ENCODE data around the gene PTPRT. TPM values are rescaled to one million over a fixed set of nuclear protein-coding genes. Genes with fewer than 3 reads are reported as not detected.

The PTPRT gene
- total RNA-seq, 2 donors from 2014 or later: not detected

GRCh38 chr20:42628683-42629082 is 561.0 kb downstream of the PTPRT start:
- Mint-ChIP-seq H3K4me3 (no peak overlapping the region), H3K36me3 (ENCODE audit: low read depth) (no peaks in the 10 kb centered on the region), H3K27me3 (peaks cover 3% of the 10 kb centered on the region), H3K9me3 (peaks cover 8% of the 10 kb centered on the region), H3K4me1 (no peaks in the 10 kb centered on the region), H3K27ac (no peak overlapping the region)
- no peak for ATAC-seq (replicated peaks)

- H3K4me3 Mint-ChIP-seq: no peak overlapping the region
- no peaks in the 10 kb centered on the region for H3K36me3 Mint-ChIP-seq (ENCODE audit: low read depth)
- peaks cover 13% of the 10 kb centered on the region for H3K9me3 Mint-ChIP-seq
- no peaks in the 10 kb centered on the region for H3K27me3 Mint-ChIP-seq
- H3K27ac Mint-ChIP-seq: no peak overlapping the region
- no peak for ATAC-seq (replicated peaks)
- no peaks in the 10 kb centered on the region for H3K4me1 Mint-ChIP-seq
Observed at GRCh38 chr20:42613076-42613475, 576.6 kb downstream of the PTPRT start.

- no peaks in the 10 kb centered on the region for H3K27me3 Mint-ChIP-seq
- H3K4me3 Mint-ChIP-seq: no peak overlapping the region
- no peak overlapping the region for H3K27ac Mint-ChIP-seq
- H3K36me3 Mint-ChIP-seq (ENCODE audit: low read depth): no peaks in the 10 kb centered on the region
- peaks cover 14% of the 10 kb centered on the region for H3K9me3 Mint-ChIP-seq
- ATAC-seq (replicated peaks): no peak
- no peaks in the 10 kb centered on the region for H3K4me1 Mint-ChIP-seq
Observed at GRCh38 chr20:42611889-42612837, 577.5 kb downstream of the PTPRT start.

GRCh38 chr20:42611423-42611822 is 578.3 kb downstream of the PTPRT start:
- Mint-ChIP-seq H3K27me3 (no peaks in the 10 kb centered on the region), H3K4me3 (no peak overlapping the region), H3K36me3 (ENCODE audit: low read depth) (no peaks in the 10 kb centered on the region), H3K4me1 (no peaks in the 10 kb centered on the region), H3K27ac (no peak overlapping the region), H3K9me3 (peaks cover 16% of the 10 kb centered on the region)
- no peak for ATAC-seq (replicated peaks)

- no peaks in the 10 kb centered on the region for H3K27me3 Mint-ChIP-seq
Observed at GRCh38 chr20:42610070-42610469, 579.6 kb downstream of the PTPRT start.

GRCh38 chr20:42609618-42610017 is 580.1 kb downstream of the PTPRT start:
- peaks cover 16% of the 10 kb centered on the region for H3K9me3 Mint-ChIP-seq
- H3K27me3 Mint-ChIP-seq: no peaks in the 10 kb centered on the region
- H3K36me3 Mint-ChIP-seq (ENCODE audit: low read depth): no peaks in the 10 kb centered on the region
- no peak overlapping the region for H3K4me3 Mint-ChIP-seq
- no peak overlapping the region for H3K27ac Mint-ChIP-seq
- H3K4me1 Mint-ChIP-seq: no peaks in the 10 kb centered on the region
- ATAC-seq (replicated peaks): no peak

More at GRCh38 chr20:42610070-42610469, 579.6 kb downstream of the PTPRT start:
- Mint-ChIP-seq H3K4me1 (no peaks in the 10 kb centered on the region), H3K9me3 (peaks cover 16% of the 10 kb centered on the region), H3K36me3 (ENCODE audit: low read depth) (no peaks in the 10 kb centered on the region), H3K4me3 (no peak overlapping the region), H3K27ac (no peak overlapping the region)
- ATAC-seq (replicated peaks): no peak

- Mint-ChIP-seq H3K27me3 (no peaks in the 10 kb centered on the region), H3K4me1 (no peaks in the 10 kb centered on the region), H3K36me3 (ENCODE audit: low read depth) (no peaks in the 10 kb centered on the region), H3K4me3 (no peak overlapping the region), H3K27ac (no peak overlapping the region), H3K9me3 (peaks cover 9% of the 10 kb centered on the region)
- no peak for ATAC-seq (replicated peaks)
Observed at GRCh38 chr20:42604998-42605956, 584.4 kb downstream of the PTPRT start.

GRCh38 chr20:42603655-42604054 is 586.1 kb downstream of the PTPRT start:
- no peaks in the 10 kb centered on the region for H3K27me3 Mint-ChIP-seq
- no peak overlapping the region for H3K4me3 Mint-ChIP-seq
- peaks cover 9% of the 10 kb centered on the region for H3K9me3 Mint-ChIP-seq
- H3K4me1 Mint-ChIP-seq: no peaks in the 10 kb centered on the region
- H3K27ac Mint-ChIP-seq: no peak overlapping the region
- no peak for ATAC-seq (replicated peaks)
- no peaks in the 10 kb centered on the region for H3K36me3 Mint-ChIP-seq (ENCODE audit: low read depth)

GRCh38 chr20:42598581-42598980 is 591.1 kb downstream of the PTPRT start:
- ATAC-seq (replicated peaks): no peak
- Mint-ChIP-seq H3K9me3 (peaks cover 12% of the 10 kb centered on the region), H3K4me3 (no peak overlapping the region), H3K36me3 (ENCODE audit: low read depth) (no peaks in the 10 kb centered on the region), H3K27ac (no peak overlapping the region), H3K27me3 (no peaks in the 10 kb centered on the region), H3K4me1 (no peaks in the 10 kb centered on the region)

- Mint-ChIP-seq H3K4me1 (no peaks in the 10 kb centered on the region), H3K36me3 (ENCODE audit: low read depth) (no peaks in the 10 kb centered on the region)
- no peak for ATAC-seq (replicated peaks)
Observed at GRCh38 chr20:42595625-42596024, 594.1 kb downstream of the PTPRT start.

GRCh38 chr20:42594659-42595058 is 595.0 kb downstream of the PTPRT start:
- Mint-ChIP-seq H3K4me1 (no peaks in the 10 kb centered on the region), H3K27ac (no peak overlapping the region), H3K36me3 (ENCODE audit: low read depth) (no peaks in the 10 kb centered on the region), H3K9me3 (peaks cover 9% of the 10 kb centered on the region), H3K4me3 (no peak overlapping the region), H3K27me3 (no peaks in the 10 kb centered on the region)
- no peak for ATAC-seq (replicated peaks)

More at GRCh38 chr20:42595625-42596024, 594.1 kb downstream of the PTPRT start:
- Mint-ChIP-seq H3K27ac (no peak overlapping the region), H3K27me3 (no peaks in the 10 kb centered on the region), H3K9me3 (peaks cover 9% of the 10 kb centered on the region), H3K4me3 (no peak overlapping the region)

- H3K9me3 Mint-ChIP-seq: peaks cover 9% of the 10 kb centered on the region
- H3K4me3 Mint-ChIP-seq: no peak overlapping the region
- H3K4me1 Mint-ChIP-seq: no peaks in the 10 kb centered on the region
- H3K36me3 Mint-ChIP-seq (ENCODE audit: low read depth): no peaks in the 10 kb centered on the region
- no peaks in the 10 kb centered on the region for H3K27me3 Mint-ChIP-seq
- no peak overlapping the region for H3K27ac Mint-ChIP-seq
- no peak for ATAC-seq (replicated peaks)
Observed at GRCh38 chr20:42594011-42594410, 595.7 kb downstream of the PTPRT start.

GRCh38 chr20:42589976-42590639 is 599.6 kb downstream of the PTPRT start:
- Mint-ChIP-seq H3K27me3 (no peaks in the 10 kb centered on the region), H3K9me3 (no peaks in the 10 kb centered on the region), H3K4me1 (no peaks in the 10 kb centered on the region), H3K4me3 (no peak overlapping the region), H3K36me3 (ENCODE audit: low read depth) (no peaks in the 10 kb centered on the region), H3K27ac (no peak overlapping the region)
- ATAC-seq (replicated peaks): no peak

- Mint-ChIP-seq H3K27me3 (no peaks in the 10 kb centered on the region), H3K4me1 (no peaks in the 10 kb centered on the region), H3K4me3 (no peak overlapping the region), H3K36me3 (ENCODE audit: low read depth) (no peaks in the 10 kb centered on the region), H3K27ac (no peak overlapping the region), H3K9me3 (peaks cover 4% of the 10 kb centered on the region)
- ATAC-seq (replicated peaks): no peak
Observed at GRCh38 chr20:42588847-42589246, 600.9 kb downstream of the PTPRT start.
